Measurements from ENCODE around the gene MPP1. TPM values are rescaled to one million over a fixed set of nuclear protein-coding genes. Genes with fewer than 3 reads are reported as not detected.

The MPP1 gene
- total RNA-seq, 1 experiment from 2014 or later, result 89.3 TPM

- DNase-seq (ENCODE audit: low read depth, low spot score) (no peak), ATAC-seq (no peak)
- TF ChIP-seq POLR2AphosphoS5 (IDR thresholded peaks at IDR 0.05; ENCODE audit: low read depth, low read length) (no peak), TCF7L2 (IDR thresholded peaks at IDR 0.05; ENCODE audit: low read depth, low read length) (no peak), REST (IDR thresholded peaks at IDR 0.05; ENCODE audit: insufficient read depth in 1 of 2, low read depth in 2 of 2, low read length in 1 of 2) (no peak), SIN3A (IDR thresholded peaks at IDR 0.05; ENCODE audit: borderline replicate concordance, insufficient read depth, low read depth, low read length) (no peak), CTCF (IDR thresholded peaks at IDR 0.05) (no peak)
- Histone ChIP-seq H3K27ac (ENCODE audit: low read length) (peak overlapping the region; percentile 89), H3K27me3 (ENCODE audit: control insufficient read depth, insufficient read depth, low read length) (no peaks in the 10 kb centered on the region), H3K4me1 (ENCODE audit: control insufficient read depth, insufficient read depth, low read length) (peaks cover 66% of the 10 kb centered on the region), H3K9me3 (ENCODE audit: control insufficient read depth, insufficient read depth, low read depth, low read length) (no peaks in the 10 kb centered on the region), H3K4me3 (ENCODE audit: low read depth in 2 of 2, low read length in 2 of 2) (no peak overlapping the region), H3K36me3 (ENCODE audit: control insufficient read depth, insufficient read depth, low read length) (no peaks in the 10 kb centered on the region)
- in situ Hi-C loops (cut with HindIII; ENCODE audit: low pct_unique_long_range_greater_than_20kb, low sequenced_read_pairs) (no loop called here), intact Hi-C loops (cut with micrococcal nuclease; ENCODE audit: unreplicated experiment) (no loop called here)
- CTCF ChIA-PET, result no interaction called here
- BruUV-seq (replicated peaks), result no TSS peak
- POLR2A ChIA-PET, result no interaction called here
Measured at GRCh38 chrX:154737136-154737535, 68.1 kb downstream of the MPP1 start.

- Histone ChIP-seq H3K27me3 (ENCODE audit: control insufficient read depth, insufficient read depth, low read length) (no peaks in the 10 kb centered on the region), H3K4me1 (ENCODE audit: control insufficient read depth, insufficient read depth, low read length) (peaks cover 79% of the 10 kb centered on the region), H3K27ac (ENCODE audit: low read length) (peak overlapping the region; percentile 89), H3K36me3 (ENCODE audit: control insufficient read depth, insufficient read depth, low read length) (no peaks in the 10 kb centered on the region), H3K9me3 (ENCODE audit: control insufficient read depth, insufficient read depth, low read depth, low read length) (no peaks in the 10 kb centered on the region), H3K4me3 (ENCODE audit: low read depth in 2 of 2, low read length in 2 of 2) (no peak overlapping the region)
- CTCF ChIA-PET, result no interaction called here
- intact Hi-C loops (cut with micrococcal nuclease; ENCODE audit: unreplicated experiment) (no loop called here), in situ Hi-C loops (cut with HindIII; ENCODE audit: low pct_unique_long_range_greater_than_20kb, low sequenced_read_pairs) (no loop called here)
- POLR2A ChIA-PET, result no interaction called here
- no TSS peak for BruUV-seq (replicated peaks)
- no peak for DNase-seq (ENCODE audit: low read depth, low spot score)
- no peak for TF ChIP-seq SIN3A (IDR thresholded peaks at IDR 0.05; ENCODE audit: borderline replicate concordance, insufficient read depth, low read depth, low read length)
- TF ChIP-seq POLR2AphosphoS5 (IDR thresholded peaks at IDR 0.05; ENCODE audit: low read depth, low read length), result no peak
- no peak for TF ChIP-seq CTCF (IDR thresholded peaks at IDR 0.05)
- no peak for TF ChIP-seq REST (IDR thresholded peaks at IDR 0.05; ENCODE audit: insufficient read depth in 1 of 2, low read depth in 2 of 2, low read length in 1 of 2)
- TF ChIP-seq TCF7L2 (IDR thresholded peaks at IDR 0.05; ENCODE audit: low read depth, low read length), result no peak
- ATAC-seq, result peak; percentile 40; the same call in 1 of the 2 replicates
Measured at GRCh38 chrX:154735695-154736393, 69.4 kb downstream of the MPP1 start.
